Measurements from ENCODE around the gene PERM1. TPM values are rescaled to one million over a fixed set of nuclear protein-coding genes. Genes with fewer than 3 reads are reported as not detected.

Gene PERM1
- total RNA-seq, 1 donor from 2014 or later: not detected

GRCh38 chr1:929712-930632 lies 51.9 kb downstream of the PERM1 start:
- Mint-ChIP-seq H3K4me1 (peaks cover 6% of the 10 kb centered on the region), H3K4me3 (no peak overlapping the region), H3K27ac (no peak overlapping the region), H3K27me3 (peaks cover 34% of the 10 kb centered on the region), H3K9me3 (no peaks in the 10 kb centered on the region), H3K36me3 (ENCODE audit: low read depth) (no peaks in the 10 kb centered on the region)
- ATAC-seq (ENCODE audit: low read depth) (no peak), DNase-seq (no peak)
- intact Hi-C loops (cut with micrococcal nuclease): no loop called here
- TF ChIP-seq CTCF (IDR thresholded peaks at IDR 0.05): no peak
- ChIA-PET POLR2A (no interaction called here), CTCF (no interaction called here)

DNA sequence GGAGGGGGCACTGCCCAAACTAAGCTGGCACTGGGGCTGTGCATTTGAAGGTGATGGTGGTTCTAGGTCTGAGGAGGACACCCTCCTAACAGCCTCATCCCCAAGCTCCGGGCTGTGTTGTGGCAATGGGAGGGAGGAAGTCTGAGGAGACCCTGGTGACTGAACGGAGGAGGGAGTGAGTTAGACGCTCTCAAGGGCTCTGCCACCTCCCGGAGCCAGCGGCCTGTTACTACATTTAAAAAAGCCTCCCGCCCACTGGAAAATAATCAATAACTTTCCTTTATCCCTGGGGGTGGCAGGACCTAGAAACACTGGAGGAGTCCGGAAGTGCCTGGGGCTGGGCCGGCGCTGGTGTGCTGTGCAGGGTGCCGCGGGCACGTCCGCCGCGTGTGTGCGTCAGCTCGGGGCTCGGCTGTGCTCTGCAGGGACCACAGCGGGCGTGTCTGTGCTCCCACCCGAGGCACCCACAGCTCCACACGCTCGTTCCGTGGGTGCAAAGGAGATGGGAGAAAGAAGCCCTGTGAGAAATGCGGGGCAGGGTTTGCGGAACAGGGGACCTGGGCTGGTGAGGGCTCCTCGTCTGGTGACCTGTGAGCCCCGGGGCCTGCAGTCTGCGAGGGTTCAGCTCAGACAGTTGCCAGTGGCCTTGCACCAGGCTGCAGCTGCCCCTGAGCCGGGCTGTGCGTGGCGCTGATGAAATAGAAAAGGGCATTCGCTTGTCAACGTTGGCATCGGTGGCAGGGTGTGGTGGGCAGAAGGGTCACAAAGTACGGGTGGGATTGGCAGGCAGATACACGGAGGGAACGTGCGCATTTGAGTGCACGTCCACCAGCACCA lies 52.9 kb downstream of the PERM1 start:
- no peak overlapping the region for H3K27ac Mint-ChIP-seq
- no peak overlapping the region for H3K4me3 Mint-ChIP-seq
- ATAC-seq (ENCODE audit: low read depth): no peak
- peaks cover 6% of the 10 kb centered on the region for H3K4me1 Mint-ChIP-seq
- CTCF ChIA-PET: no interaction called here
- H3K27me3 Mint-ChIP-seq: peaks cover 32% of the 10 kb centered on the region
- no peak for DNase-seq
- TF ChIP-seq CTCF (IDR thresholded peaks at IDR 0.05): no peak
- intact Hi-C loops (cut with micrococcal nuclease): no loop called here
- H3K36me3 Mint-ChIP-seq (ENCODE audit: low read depth): no peaks in the 10 kb centered on the region
- H3K9me3 Mint-ChIP-seq: no peaks in the 10 kb centered on the region
- POLR2A ChIA-PET: no interaction called here

DNA sequence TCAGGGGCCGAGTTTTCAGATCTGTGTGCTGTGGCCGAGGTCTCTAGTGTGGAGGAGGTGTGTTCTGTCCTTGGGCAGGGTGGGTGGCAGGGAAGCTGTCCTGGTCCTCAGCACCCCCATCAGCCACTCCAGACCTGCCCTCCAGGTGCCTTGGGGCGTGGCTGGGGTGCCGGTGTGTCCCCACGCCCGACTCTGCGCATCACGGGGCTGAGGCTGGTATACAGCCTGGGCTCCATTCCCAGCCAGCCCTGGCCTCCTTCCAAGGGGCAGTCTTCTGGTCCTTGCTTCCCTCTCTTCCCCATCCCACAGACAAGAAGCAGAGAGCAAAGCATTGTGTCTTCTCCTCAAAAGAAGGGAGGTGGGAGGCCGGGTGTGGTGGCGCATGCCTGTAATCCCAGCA lies 54.1 kb downstream of the PERM1 start:
- Mint-ChIP-seq H3K36me3 (ENCODE audit: low read depth) (no peaks in the 10 kb centered on the region), H3K27ac (no peak overlapping the region), H3K9me3 (no peaks in the 10 kb centered on the region), H3K27me3 (peaks cover 35% of the 10 kb centered on the region), H3K4me1 (peaks cover 11% of the 10 kb centered on the region), H3K4me3 (no peak overlapping the region)
- intact Hi-C loops (cut with micrococcal nuclease): no loop called here
- POLR2A ChIA-PET: no interaction called here
- no peak for DNase-seq
- ATAC-seq (ENCODE audit: low read depth): no peak
- no peak for TF ChIP-seq CTCF (IDR thresholded peaks at IDR 0.05)
- CTCF ChIA-PET: no interaction called here

DNA sequence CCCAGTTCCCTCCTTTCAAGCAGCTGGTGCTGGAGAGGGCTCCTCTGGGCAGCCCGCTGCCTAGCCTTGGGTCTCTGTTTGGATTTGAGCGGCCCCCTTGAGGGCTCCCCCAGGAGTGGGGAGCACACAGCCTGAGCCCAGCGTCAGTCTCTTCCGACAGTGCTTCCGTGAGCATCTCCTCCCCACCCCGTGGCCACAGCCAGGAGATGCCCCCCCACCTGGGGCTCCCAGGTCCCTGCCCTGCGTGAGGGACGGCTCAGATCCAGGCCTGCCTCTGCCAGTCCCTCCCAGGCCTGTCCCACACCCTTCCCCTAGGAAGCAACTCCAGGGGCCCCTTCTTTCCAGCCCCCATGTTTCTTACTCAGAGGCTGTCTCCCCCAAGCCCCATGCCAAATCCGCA lies 54.7 kb downstream of the PERM1 start:
- no peak for TF ChIP-seq CTCF (IDR thresholded peaks at IDR 0.05)
- CTCF ChIA-PET: no interaction called here
- ATAC-seq (ENCODE audit: low read depth) (no peak), DNase-seq (no peak)
- H3K27me3 Mint-ChIP-seq: peaks cover 40% of the 10 kb centered on the region
- no peaks in the 10 kb centered on the region for H3K36me3 Mint-ChIP-seq (ENCODE audit: low read depth)
- no peaks in the 10 kb centered on the region for H3K9me3 Mint-ChIP-seq
- intact Hi-C loops (cut with micrococcal nuclease): no loop called here
- POLR2A ChIA-PET: no interaction called here
- H3K4me1 Mint-ChIP-seq: peaks cover 11% of the 10 kb centered on the region
- no peak overlapping the region for H3K4me3 Mint-ChIP-seq
- H3K27ac Mint-ChIP-seq: no peak overlapping the region
